K562 (cell line): ENCODE measurements around the gene PEX7. TPM values are rescaled to one million over a fixed set of nuclear protein-coding genes. Genes with fewer than 3 reads are reported as not detected.
A peak's percentile ranks its signal among the peaks of the same experiment; 100 is the strongest.

ENCODE experiments used
- ATAC-seq: fragments of 200-7000 bp; cut with Tn5 transposase; 3 replicates; pipeline ENCODE4 v1.9.1; 2020; ENCODE audit warnings: moderate library complexity
- BruUV-seq: library from RNA; stranded (reverse); fragments of 400-500 nt; replicated peaks from 2 replicates; lab custom pipeline; 2021; lab: Mats Ljungman, UMichigan
- CTCF ChIA-PET: fragments of 300-600 bp; formaldehyde crosslinking; extraction: SDS; loops from one replicate; lab custom pipeline; 2021; ENCODE audit warnings: low intra/inter-chr PET ratio; lab: Yijun Ruan, JAX
- POLR2A ChIA-PET: fragments of 300-600, 350-650 bp; sonication (Branson Sonifier 250); formaldehyde crosslinking; extraction: SDS; loops from one replicate; lab custom pipeline; 2021; ENCODE audit warnings: antibody characterized with exemption, inconsistent platforms; lab: Yijun Ruan, JAX
- DNase-seq, 4 experiments: peaks; one replicate each; pipeline versions ENCODE4 v3.0.0 to v3.0.0-alpha.2; 2011 to 2018; ENCODE audit warnings: low spot score in 3 of 4, mixed read lengths in 3 of 4; ENCODE audit errors: extremely low read depth in 1 of 4
- FAIRE-seq: peaks from 2 replicates; lab custom pipeline; 2011; peaks lifted over from hg19 to GRCh38; lab: Jason Lieb, UNC
- H2AFZ ChIP-seq: 2 replicates; pipeline ENCODE4 v1.6.0; 2011; ENCODE audit warnings: low read depth, low read length, control low read depth, inconsistent platforms
- H3K27ac ChIP-seq: fragments of 200-600 bp; 3 replicates; pipeline ENCODE4 v1.8.0; 2011; ENCODE audit warnings: low read depth, mild to moderate bottlenecking, control low read depth, inconsistent platforms, low read length, moderate library complexity, mixed read lengths; ENCODE audit errors: extremely low read depth
- H3K27me3 ChIP-seq, 2 experiments: fragments of 300-600 bp in 1 of 2; 2 replicates in 1 of 2; 3 replicates in 1 of 2; pipeline versions ENCODE4 v1.6.0 to v1.8.0; 2011; ENCODE audit warnings: inconsistent platforms in 2 of 2, low read length in 2 of 2, mild to moderate bottlenecking in 1 of 2, mixed read lengths in 1 of 2, moderate library complexity in 1 of 2; ENCODE audit not compliant: control insufficient read depth in 2 of 2, insufficient read depth in 2 of 2
- H3K36me3 ChIP-seq: fragments of 300-600 bp; 3 replicates; pipeline ENCODE4 v1.8.0; 2011; ENCODE audit warnings: mild to moderate bottlenecking, low read length, inconsistent platforms; ENCODE audit not compliant: control insufficient read depth, insufficient read depth
- H3K4me1 ChIP-seq, 2 experiments: fragments of 200-600 bp in 1 of 2; replicated peaks in 1 of 2; 2 replicates in 1 of 2; 3 replicates in 1 of 2; pipeline versions ENCODE4 v1.5.1 to v1.8.0; 2011; ENCODE audit warnings: inconsistent platforms in 2 of 2, low read length in 2 of 2, mild to moderate bottlenecking in 1 of 2, mixed read lengths in 1 of 2, moderate library complexity in 1 of 2; ENCODE audit not compliant: control insufficient read depth in 2 of 2, insufficient read depth in 2 of 2
- H3K4me2 ChIP-seq: 2 replicates; pipeline ENCODE4 v1.6.1; 2011; ENCODE audit warnings: low read length, control low read depth, inconsistent platforms, mixed read lengths; ENCODE audit not compliant: insufficient read depth
- H3K4me3 ChIP-seq: fragments of 200-600 bp; sonication (generic), shearing (Covaris generic); 2 replicates; pipeline ENCODE4 v1.5.1; 2016; ENCODE audit warnings: control low read depth, inconsistent platforms
- H3K79me2 ChIP-seq: fragments of 200-600 bp; 3 replicates; pipeline ENCODE4 v1.8.0; 2011; ENCODE audit warnings: low read length, inconsistent platforms; ENCODE audit not compliant: control insufficient read depth, insufficient read depth
- H3K9ac ChIP-seq, 2 experiments: 2 replicates each; pipeline versions ENCODE4 v1.6.0 to v1.6.1; 2011; ENCODE audit warnings: low read depth in 2 of 2, low read length in 2 of 2, control low read depth in 1 of 2, inconsistent platforms in 1 of 2, mild to moderate bottlenecking in 1 of 2, mixed read lengths in 1 of 2; ENCODE audit not compliant: insufficient read depth in 1 of 2
- H3K9me1 ChIP-seq: one replicate; pipeline ENCODE4 v1.6.0; 2011; ENCODE audit warnings: inconsistent platforms, mild to moderate bottlenecking, low read length, moderate library complexity; ENCODE audit not compliant: control insufficient read depth, insufficient read depth
- H3K9me3 ChIP-seq: replicated peaks from 2 replicates; pipeline ENCODE4 v1.5.1; 2011; ENCODE audit warnings: low read depth, low read length, inconsistent platforms; ENCODE audit not compliant: control insufficient read depth, insufficient read depth
- H4K20me1 ChIP-seq: replicated peaks from 2 replicates; pipeline ENCODE4 v1.6.1; 2011; ENCODE audit warnings: low read length, inconsistent platforms, mixed read lengths; ENCODE audit not compliant: control insufficient read depth, insufficient read depth
- BMI1 ChIP-seq: fragments of 150-350 bp; IDR thresholded peaks from 2 replicates; pipeline ENCODE4 v1.6.1; 2014; ENCODE audit warnings: low read length
- HCFC1 ChIP-seq: IDR thresholded peaks from 2 replicates; pipeline ENCODE4 v1.6.1; 2012; ENCODE audit warnings: low read depth, low read length, improper control_type of control experiment
- MAFG ChIP-seq: fragments of 450-650 bp; conservative IDR thresholded peaks from 2 replicates; pipeline ENCODE4 v1.6.1; 2016; ENCODE audit warnings: missing genetic modification characterization, missing compliant biosample characterization
- RAD21 ChIP-seq, 2 experiments: fragments of 250-450 bp in 1 of 2; fragments of 450-650 bp in 1 of 2; sonication (Bioruptor Pico) in 1 of 2; formaldehyde crosslinking in 1 of 2; IDR thresholded peaks in 1 of 2; conservative IDR thresholded peaks in 1 of 2; 2 replicates each; pipeline versions ENCODE4 v1.4.0 to v1.8.0; 2020 to 2022; ENCODE audit warnings: mild to moderate bottlenecking in 2 of 2, moderate library complexity in 1 of 2
- TAF15 ChIP-seq: fragments of 200-400 bp; formaldehyde crosslinking; IDR thresholded peaks from 2 replicates; pipeline ENCODE4 v1.6.1; 2017; ENCODE audit warnings: mild to moderate bottlenecking, low read depth, low read length, moderate library complexity
- ZFP1 ChIP-seq: fragments of 450-650 bp; formaldehyde crosslinking; IDR thresholded peaks from 2 replicates; pipeline ENCODE4 v1.4.0; 2020; ENCODE audit warnings: mild to moderate bottlenecking, mixed read lengths
- ZFX ChIP-seq: sonication (generic); formaldehyde crosslinking; IDR thresholded peaks from 2 replicates; pipeline ENCODE4 v1.8.0; 2022; ENCODE audit warnings: mild to moderate bottlenecking, missing genetic modification reagents, moderate library complexity
- WGBS: fragments of 100-300 bp; shearing (Covaris generic); methylation state at CpG from one replicate; pipeline ENCODE4 v1.1.6; 2016; ENCODE audit warnings: low coverage, mixed read lengths; ENCODE audit not compliant: insufficient coverage; ENCODE audit errors: missing lambda C conversion rate; 5-methylcytosine and 5-hydroxymethylcytosine counted together
- in situ Hi-C: fragments of 300-500 bp; cut with MboI; formaldehyde crosslinking; loops from 4 replicates; pipeline ENCODE4 v1.15.0; 2018; ENCODE audit warnings: inconsistent platforms, mixed read lengths
- intact Hi-C: fragments of 100-400 bp; cut with micrococcal nuclease; formaldehyde crosslinking; loops from 2 replicates; pipeline ENCODE4 v1.14.2; 2022
- polyA plus RNA-seq, 8 experiments: library from polyadenylated mRNA; depleted of rRNA in 4 of 8; stranded (reverse) in 5 of 8; unstranded in 3 of 8; fragments of >200 nt; fragmentation: Nextera tagmentation in 2 of 8; fragmentation: Illumina TruSeq in 1 of 8; extraction: Ambion mirVana in 2 of 8; extraction: Trizol in 1 of 8; gene quantifications; 2 replicates each; pipeline versions ENCODE4 v1.2.1 to v1.2.3, GENCODE V29; 2011 to 2014; ENCODE audit warnings: inconsistent platforms in 1 of 8, missing spikeins in 1 of 8
- total RNA-seq, 7 experiments: library from RNA; depleted of rRNA in 6 of 7; stranded (reverse); fragments of >200 nt in 6 of 7; fragmentation: Illumina TruSeq in 2 of 7; extraction: Trizol in 2 of 7; gene quantifications; 2 replicates each; pipeline versions ENCODE4 v1.2.1 to v1.2.3, GENCODE V29; 2011 to 2021; ENCODE audit warnings: low replicate concordance in 1 of 7
- TF ChIP-seq, protein P1 (sequence below), 2 experiments: fragments of 450-650 bp; IDR thresholded peaks; 2 replicates each; pipeline ENCODE4 v1.6.1; 2018; ENCODE audit warnings: mild to moderate bottlenecking in 2 of 2, low read depth in 1 of 2; ENCODE audit not compliant: partially characterized antibody in 2 of 2
- TF ChIP-seq, protein P2 (sequence below): fragments of 250-450 bp; sonication (Bioruptor Pico); IDR thresholded peaks from 2 replicates; pipeline ENCODE4 v1.4.0; 2020

The PEX7 gene
- total and polyA plus RNA-seq, 9 of the 15 experiments (the other 6 are each of a cell fraction or from before 2014, with no cell fraction given) = 1.6 to 12.9 (median 9.1) TPM

DNA sequence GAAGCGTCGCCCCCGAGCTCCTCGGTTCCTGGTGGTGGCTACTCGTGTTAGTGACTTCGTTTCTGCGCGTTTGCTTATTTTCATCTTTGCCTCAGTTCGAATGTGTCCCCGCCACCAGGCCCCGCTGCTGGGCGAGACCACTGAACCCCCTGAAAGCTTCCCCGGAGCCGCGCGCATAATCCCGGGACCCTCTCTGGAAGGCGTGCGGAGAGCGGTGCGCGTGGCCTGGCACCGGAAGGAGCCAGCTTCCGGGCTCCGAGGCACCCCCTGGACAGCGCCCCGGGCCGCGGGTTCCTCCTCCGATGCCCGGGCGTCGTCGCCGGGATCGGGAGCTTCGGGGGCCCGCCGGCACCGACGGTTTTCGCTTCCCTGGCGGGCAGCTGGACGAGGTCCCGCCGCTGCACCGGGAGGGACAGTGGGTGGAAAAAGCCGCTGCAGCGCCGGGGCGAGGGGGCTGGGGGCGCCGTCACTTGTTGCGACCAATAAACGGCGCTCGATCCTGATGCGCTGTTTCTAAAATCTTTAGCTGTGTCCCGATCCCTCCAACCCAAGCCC is 99.1 kb downstream of the PEX7 start:
- H3K9ac ChIP-seq = no peak overlapping the region; a peak in 1 of 4 replicates
- WGBS = 38% methylated on average over 34 of the region's 59 CpGs
- BruUV-seq = no TSS peak
- peak overlapping the region; percentile 23 for H3K4me2 ChIP-seq
- no peaks in the 10 kb centered on the region for H3K79me2 ChIP-seq
- no peaks in the 10 kb centered on the region for H3K36me3 ChIP-seq
- in situ Hi-C loops = no loop called here
- peaks cover 0 to 31% of the 10 kb centered on the region in 2 experiments; a peak in 2 of 5 replicates for H3K4me1 ChIP-seq
- CTCF ChIA-PET = no interaction called here
- TF ChIP-seq, protein P1, sequence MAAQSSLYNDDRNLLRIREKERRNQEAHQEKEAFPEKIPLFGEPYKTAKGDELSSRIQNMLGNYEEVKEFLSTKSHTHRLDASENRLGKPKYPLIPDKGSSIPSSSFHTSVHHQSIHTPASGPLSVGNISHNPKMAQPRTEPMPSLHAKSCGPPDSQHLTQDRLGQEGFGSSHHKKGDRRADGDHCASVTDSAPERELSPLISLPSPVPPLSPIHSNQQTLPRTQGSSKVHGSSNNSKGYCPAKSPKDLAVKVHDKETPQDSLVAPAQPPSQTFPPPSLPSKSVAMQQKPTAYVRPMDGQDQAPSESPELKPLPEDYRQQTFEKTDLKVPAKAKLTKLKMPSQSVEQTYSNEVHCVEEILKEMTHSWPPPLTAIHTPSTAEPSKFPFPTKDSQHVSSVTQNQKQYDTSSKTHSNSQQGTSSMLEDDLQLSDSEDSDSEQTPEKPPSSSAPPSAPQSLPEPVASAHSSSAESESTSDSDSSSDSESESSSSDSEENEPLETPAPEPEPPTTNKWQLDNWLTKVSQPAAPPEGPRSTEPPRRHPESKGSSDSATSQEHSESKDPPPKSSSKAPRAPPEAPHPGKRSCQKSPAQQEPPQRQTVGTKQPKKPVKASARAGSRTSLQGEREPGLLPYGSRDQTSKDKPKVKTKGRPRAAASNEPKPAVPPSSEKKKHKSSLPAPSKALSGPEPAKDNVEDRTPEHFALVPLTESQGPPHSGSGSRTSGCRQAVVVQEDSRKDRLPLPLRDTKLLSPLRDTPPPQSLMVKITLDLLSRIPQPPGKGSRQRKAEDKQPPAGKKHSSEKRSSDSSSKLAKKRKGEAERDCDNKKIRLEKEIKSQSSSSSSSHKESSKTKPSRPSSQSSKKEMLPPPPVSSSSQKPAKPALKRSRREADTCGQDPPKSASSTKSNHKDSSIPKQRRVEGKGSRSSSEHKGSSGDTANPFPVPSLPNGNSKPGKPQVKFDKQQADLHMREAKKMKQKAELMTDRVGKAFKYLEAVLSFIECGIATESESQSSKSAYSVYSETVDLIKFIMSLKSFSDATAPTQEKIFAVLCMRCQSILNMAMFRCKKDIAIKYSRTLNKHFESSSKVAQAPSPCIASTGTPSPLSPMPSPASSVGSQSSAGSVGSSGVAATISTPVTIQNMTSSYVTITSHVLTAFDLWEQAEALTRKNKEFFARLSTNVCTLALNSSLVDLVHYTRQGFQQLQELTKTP (IDR thresholded peaks at IDR 0.05; ENCODE audit: low read depth in 1 of 2, partially characterized antibody in 2 of 2) = no peak
- TF ChIP-seq TAF15 (no peak), ZFP1 (CRISPR knock-in tag) (no peak), ZFX (CRISPR knock-in tag) (no peak), HCFC1 (no peak), MAFG (tag) (no peak), RAD21 (CRISPR knock-in tag; conservative IDR thresholded peaks at IDR 0.05 in 1 of 2, IDR thresholded peaks at IDR 0.05 in 1 of 2) (no peak), BMI1 (no peak)
- TF ChIP-seq, protein P2, sequence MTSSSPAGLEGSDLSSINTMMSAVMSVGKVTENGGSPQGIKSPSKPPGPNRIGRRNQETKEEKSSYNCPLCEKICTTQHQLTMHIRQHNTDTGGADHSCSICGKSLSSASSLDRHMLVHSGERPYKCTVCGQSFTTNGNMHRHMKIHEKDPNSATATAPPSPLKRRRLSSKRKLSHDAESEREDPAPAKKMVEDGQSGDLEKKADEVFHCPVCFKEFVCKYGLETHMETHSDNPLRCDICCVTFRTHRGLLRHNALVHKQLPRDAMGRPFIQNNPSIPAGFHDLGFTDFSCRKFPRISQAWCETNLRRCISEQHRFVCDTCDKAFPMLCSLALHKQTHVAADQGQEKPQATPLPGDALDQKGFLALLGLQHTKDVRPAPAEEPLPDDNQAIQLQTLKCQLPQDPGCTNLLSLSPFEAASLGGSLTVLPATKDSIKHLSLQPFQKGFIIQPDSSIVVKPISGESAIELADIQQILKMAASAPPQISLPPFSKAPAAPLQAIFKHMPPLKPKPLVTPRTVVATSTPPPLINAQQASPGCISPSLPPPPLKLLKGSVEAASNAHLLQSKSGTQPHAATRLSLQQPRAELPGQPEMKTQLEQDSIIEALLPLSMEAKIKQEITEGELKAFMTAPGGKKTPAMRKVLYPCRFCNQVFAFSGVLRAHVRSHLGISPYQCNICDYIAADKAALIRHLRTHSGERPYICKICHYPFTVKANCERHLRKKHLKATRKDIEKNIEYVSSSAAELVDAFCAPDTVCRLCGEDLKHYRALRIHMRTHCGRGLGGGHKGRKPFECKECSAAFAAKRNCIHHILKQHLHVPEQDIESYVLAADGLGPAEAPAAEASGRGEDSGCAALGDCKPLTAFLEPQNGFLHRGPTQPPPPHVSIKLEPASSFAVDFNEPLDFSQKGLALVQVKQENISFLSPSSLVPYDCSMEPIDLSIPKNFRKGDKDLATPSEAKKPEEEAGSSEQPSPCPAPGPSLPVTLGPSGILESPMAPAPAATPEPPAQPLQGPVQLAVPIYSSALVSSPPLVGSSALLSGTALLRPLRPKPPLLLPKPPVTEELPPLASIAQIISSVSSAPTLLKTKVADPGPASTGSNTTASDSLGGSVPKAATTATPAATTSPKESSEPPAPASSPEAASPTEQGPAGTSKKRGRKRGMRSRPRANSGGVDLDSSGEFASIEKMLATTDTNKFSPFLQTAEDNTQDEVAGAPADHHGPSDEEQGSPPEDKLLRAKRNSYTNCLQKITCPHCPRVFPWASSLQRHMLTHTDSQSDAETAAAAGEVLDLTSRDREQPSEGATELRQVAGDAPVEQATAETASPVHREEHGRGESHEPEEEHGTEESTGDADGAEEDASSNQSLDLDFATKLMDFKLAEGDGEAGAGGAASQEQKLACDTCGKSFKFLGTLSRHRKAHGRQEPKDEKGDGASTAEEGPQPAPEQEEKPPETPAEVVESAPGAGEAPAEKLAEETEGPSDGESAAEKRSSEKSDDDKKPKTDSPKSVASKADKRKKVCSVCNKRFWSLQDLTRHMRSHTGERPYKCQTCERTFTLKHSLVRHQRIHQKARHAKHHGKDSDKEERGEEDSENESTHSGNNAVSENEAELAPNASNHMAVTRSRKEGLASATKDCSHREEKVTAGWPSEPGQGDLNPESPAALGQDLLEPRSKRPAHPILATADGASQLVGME (CRISPR knock-in tag) = no peak
- TF ChIP-seq, all 486 proteins: peak for 0
- H4K20me1 ChIP-seq = no peaks in the 10 kb centered on the region
- DNase-seq (no peak), ATAC-seq (no peak), FAIRE-seq (no peak)
- POLR2A ChIA-PET = no interaction called here
- H3K9me1 ChIP-seq = no peaks in the 10 kb centered on the region
- H3K27me3 ChIP-seq = peaks cover 7 to 45% of the 10 kb centered on the region in 2 experiments; a peak in 3 of 5 replicates
- H3K27ac ChIP-seq = no peak overlapping the region
- no peak overlapping the region for H2AFZ ChIP-seq
- H3K4me3 ChIP-seq = peak overlapping the region; percentile 23; the same call in 1 of the 2 replicates
- intact Hi-C loops = loop anchor here (10.0 kb wide), 2 partner anchors 337 to 367 kb away; partner anchors contain the start of gene MAP7
- no peaks in the 10 kb centered on the region for H3K9me3 ChIP-seq
